Retinal pigment epithelial cell (primary cell): Measurements from ENCODE around the gene IL1A.
"Not testable (repeated sequence)": the region's sequence is repeated elsewhere in the genome, so short reads cannot be mapped to it uniquely, and the experiment has no call there.

Source experiments
- DNase-seq: peaks from one replicate; pipeline ENCODE4 v3.0.0-alpha.2; 2010; ENCODE audit warnings: low read depth
- H3K4me3 ChIP-seq: 2 replicates; pipeline ENCODE4 v1.5.1; 2011; ENCODE audit warnings: mild to moderate bottlenecking, low read length, control low read depth, moderate library complexity
- TF ChIP-seq, protein P1 (sequence below): conservative IDR thresholded peaks from 2 replicates; pipeline ENCODE4 v1.5.1; 2011; ENCODE audit warnings: low read depth, low read length, control low read depth, inconsistent platforms

Gene IL1A, protein sequence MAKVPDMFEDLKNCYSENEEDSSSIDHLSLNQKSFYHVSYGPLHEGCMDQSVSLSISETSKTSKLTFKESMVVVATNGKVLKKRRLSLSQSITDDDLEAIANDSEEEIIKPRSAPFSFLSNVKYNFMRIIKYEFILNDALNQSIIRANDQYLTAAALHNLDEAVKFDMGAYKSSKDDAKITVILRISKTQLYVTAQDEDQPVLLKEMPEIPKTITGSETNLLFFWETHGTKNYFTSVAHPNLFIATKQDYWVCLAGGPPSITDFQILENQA

DNA sequence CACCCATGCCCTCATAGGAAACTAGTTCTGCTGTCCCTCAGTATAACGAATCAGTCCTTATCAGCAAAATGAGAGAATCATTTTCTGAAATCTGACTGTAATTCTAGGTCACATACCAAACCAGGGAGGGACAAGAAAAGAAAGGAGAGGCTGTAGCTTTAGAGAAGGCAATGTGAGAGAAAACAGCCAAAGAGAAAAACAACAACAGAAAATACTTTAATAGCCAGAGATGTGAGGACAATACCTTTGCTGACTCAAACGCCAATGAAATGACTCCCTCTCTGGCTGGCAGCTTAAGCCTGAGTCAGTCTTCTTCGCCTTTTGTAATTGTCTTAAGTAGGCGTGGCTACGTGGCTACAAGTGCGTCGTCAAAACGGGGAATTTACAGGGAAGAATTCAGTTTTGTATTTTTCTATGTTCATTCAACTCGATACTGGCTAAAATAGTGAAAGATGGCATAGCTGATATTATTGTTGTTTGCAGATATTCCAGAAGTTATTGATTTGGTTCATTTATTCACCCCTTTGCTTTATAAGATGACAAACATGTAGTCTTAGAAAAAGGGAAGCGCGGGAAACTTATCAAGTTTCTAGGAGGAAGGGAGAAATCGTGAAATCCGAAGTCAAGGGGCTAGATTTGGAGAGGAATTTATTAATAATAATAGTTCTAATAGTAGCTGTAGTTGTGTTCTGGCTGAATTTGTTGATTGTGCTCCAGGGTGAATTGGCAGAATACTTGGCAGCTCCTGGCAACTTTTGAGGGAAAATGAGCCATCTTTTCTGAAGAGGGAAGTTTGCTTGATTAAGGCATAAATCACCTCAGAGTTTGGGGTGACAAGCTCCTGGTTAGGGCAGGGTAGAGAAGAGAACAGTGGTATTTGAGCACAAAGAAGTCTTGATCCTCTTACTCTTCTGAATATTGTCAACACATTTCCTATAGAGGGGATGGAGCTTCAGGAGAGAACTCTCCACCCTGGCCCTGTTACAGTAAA is at the start of gene IL1A:
TSS of gene IL1A (minus strand) at position 295 of the 991 bp plus-strand sequence. CDS start 723 bp downstream, outside the sequence.
- H3K4me3 ChIP-seq: peak within 1 kb of the TSS; percentile 24
- peak; percentile 43 for DNase-seq
- TF ChIP-seq, protein P1, sequence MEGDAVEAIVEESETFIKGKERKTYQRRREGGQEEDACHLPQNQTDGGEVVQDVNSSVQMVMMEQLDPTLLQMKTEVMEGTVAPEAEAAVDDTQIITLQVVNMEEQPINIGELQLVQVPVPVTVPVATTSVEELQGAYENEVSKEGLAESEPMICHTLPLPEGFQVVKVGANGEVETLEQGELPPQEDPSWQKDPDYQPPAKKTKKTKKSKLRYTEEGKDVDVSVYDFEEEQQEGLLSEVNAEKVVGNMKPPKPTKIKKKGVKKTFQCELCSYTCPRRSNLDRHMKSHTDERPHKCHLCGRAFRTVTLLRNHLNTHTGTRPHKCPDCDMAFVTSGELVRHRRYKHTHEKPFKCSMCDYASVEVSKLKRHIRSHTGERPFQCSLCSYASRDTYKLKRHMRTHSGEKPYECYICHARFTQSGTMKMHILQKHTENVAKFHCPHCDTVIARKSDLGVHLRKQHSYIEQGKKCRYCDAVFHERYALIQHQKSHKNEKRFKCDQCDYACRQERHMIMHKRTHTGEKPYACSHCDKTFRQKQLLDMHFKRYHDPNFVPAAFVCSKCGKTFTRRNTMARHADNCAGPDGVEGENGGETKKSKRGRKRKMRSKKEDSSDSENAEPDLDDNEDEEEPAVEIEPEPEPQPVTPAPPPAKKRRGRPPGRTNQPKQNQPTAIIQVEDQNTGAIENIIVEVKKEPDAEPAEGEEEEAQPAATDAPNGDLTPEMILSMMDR: no peak

DNA sequence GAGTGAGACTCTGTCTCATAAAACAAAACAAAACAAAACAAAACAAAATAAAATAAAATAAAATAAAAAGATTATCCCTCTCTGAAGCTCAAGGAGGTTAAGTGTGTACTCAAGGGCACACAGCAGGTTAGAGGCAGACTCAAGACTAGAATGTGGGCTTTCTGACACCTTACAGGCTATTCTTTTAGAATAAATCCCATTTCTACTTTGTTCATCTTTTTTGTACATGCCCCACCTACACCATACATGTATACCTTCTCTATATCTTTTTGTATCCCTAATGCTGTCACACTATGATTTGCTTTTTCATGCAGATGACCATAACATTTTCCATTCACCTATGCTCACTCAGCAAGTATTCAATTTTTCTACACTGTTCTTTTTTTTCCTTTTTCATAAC is 49.7 kb upstream of the IL1A start:
- H3K4me3 ChIP-seq: no peak overlapping the region
- no peak for DNase-seq
- TF ChIP-seq, protein P1: no peak

GRCh38 chr2:112833639-112833931 is 49.3 kb upstream of the IL1A start:
- DNase-seq, H3K4me3 ChIP-seq: not testable (repeated sequence)

DNA sequence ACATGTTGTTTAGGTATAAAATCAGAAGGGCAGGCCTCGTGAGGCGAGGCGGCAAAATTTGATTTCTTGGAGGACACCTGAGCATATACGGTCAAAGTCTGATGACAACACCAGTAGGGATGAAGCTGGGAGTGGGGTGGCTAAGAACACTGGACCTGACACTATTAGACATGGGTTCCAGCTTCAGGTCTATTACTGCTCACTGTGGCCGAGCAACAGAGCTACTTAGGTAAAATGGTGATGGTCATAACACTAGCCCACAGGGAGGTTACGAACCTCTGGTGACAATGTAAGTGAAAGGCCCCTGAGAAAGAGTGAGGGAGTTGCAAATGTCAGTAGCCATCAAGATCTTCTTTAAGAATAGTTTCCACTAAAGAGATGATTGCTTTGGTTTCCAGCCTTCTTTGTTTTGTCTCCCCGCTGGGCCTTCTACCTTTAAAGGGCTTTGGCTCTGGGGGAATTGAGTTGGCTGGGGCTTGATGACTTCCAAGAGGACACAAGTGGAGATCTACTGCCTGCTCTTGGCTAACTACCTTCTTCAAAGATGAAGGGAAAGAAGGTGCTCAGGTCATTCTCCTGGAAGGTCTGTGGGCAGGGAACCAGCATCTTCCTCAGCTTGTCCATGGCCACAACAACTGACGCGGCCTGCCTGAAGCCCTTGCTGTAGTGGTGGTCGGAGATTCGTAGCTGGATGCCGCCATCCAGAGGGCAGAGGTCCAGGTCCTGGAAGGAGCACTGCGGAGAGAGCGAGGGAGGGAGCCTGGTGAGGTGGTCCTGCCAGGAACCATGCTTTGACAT is 48.7 kb upstream of the IL1A start:
- TF ChIP-seq, protein P1: no peak
- DNase-seq: no peak
- H3K4me3 ChIP-seq: no peak overlapping the region

- no peak for DNase-seq
- H3K4me3 ChIP-seq: no peak overlapping the region
- TF ChIP-seq, protein P1: no peak
These were observed 47.9 kb upstream of the IL1A start for GRCh38 chr2:112831946-112832840.

DNA sequence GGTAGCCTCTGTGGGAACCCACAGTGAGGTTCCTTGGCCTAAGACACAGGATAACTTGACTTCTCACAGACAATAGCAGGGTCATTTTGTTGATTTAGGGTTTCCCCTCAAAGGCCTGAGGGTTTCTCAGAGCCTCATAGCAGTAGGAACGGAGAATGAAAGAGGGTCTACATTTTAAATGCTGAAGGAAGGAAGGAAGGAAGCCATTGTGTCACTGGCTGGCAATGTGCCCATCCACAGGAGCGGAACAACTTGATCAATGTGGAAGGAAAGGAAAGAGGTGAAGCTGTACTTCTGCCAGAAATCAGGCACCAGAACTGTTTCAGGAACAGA is 47.2 kb upstream of the IL1A start:
- TF ChIP-seq, protein P1: no peak
- DNase-seq: no peak
- no peak overlapping the region for H3K4me3 ChIP-seq
